Measurements from ENCODE around the gene SNX24.

- no peak for TF ChIP-seq POLR2A (IDR thresholded peaks at IDR 0.05; ENCODE audit: low read depth, low read length)
- no peak for TF ChIP-seq CTCF (conservative IDR thresholded peaks at IDR 0.05; ENCODE audit: low read depth, low read length)
- TF ChIP-seq ELK1 (IDR thresholded peaks at IDR 0.05; ENCODE audit: borderline replicate concordance, low read depth, low read length): no peak
- TF ChIP-seq USF2 (IDR thresholded peaks at IDR 0.05; ENCODE audit: low read depth, low read length): no peak
- no peak for TF ChIP-seq BHLHE40 (IDR thresholded peaks at IDR 0.05; ENCODE audit: low read depth, low read length)
- TF ChIP-seq FOS (IDR thresholded peaks at IDR 0.05; ENCODE audit: low read depth, low read length): no peak
- no peak for TF ChIP-seq RFX5 (IDR thresholded peaks at IDR 0.05; ENCODE audit: low read depth, low read length)
- TF ChIP-seq MXI1 (IDR thresholded peaks at IDR 0.05; ENCODE audit: borderline replicate concordance, low read depth, low read length): no peak
- no peak for TF ChIP-seq MAZ (IDR thresholded peaks at IDR 0.05; ENCODE audit: borderline replicate concordance, low read depth, low read length)
- TF ChIP-seq CEBPB (IDR thresholded peaks at IDR 0.05; ENCODE audit: low read depth, low read length): no peak
- TF ChIP-seq SMC3 (IDR thresholded peaks at IDR 0.05; ENCODE audit: low read depth, low read length): no peak
- TF ChIP-seq MAFK (IDR thresholded peaks at IDR 0.05; ENCODE audit: low read depth, low read length): no peak
- TF ChIP-seq RAD21 (IDR thresholded peaks at IDR 0.05; ENCODE audit: low read length): no peak
- TF ChIP-seq NFE2L2 (IDR thresholded peaks at IDR 0.05; ENCODE audit: low read depth, low read length): no peak
These were observed 32.1 kb downstream of the SNX24 start for GRCh38 chr5:122877518-122877917.
